IPS-18c (cell line): ENCODE measurements around the gene TMLHE.
"Not testable (repeated sequence)": the region's sequence is repeated elsewhere in the genome, so short reads cannot be mapped to it uniquely, and the experiment has no call there.

Experiments used
- H3K4me3 ChIP-seq: 2 replicates; pipeline ENCODE4 v1.7.0; 2013; ENCODE audit warnings: low read depth, mild to moderate bottlenecking, low read length, moderate library complexity; ENCODE audit not compliant: insufficient read depth
- H3K9me3 ChIP-seq: one replicate; pipeline ENCODE4 v1.6.1; 2013; ENCODE audit warnings: mild to moderate bottlenecking, low read length, moderate library complexity; ENCODE audit not compliant: control insufficient read depth, insufficient read depth

The TMLHE gene, protein sequence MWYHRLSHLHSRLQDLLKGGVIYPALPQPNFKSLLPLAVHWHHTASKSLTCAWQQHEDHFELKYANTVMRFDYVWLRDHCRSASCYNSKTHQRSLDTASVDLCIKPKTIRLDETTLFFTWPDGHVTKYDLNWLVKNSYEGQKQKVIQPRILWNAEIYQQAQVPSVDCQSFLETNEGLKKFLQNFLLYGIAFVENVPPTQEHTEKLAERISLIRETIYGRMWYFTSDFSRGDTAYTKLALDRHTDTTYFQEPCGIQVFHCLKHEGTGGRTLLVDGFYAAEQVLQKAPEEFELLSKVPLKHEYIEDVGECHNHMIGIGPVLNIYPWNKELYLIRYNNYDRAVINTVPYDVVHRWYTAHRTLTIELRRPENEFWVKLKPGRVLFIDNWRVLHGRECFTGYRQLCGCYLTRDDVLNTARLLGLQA

GRCh38 chrX:155612312-155613224 lies at the start of gene TMLHE, which contains the start of gene SPRY3:
TMLHE (minus strand) TSS chrX:155612952; CDS start chrX:155545276, 67,676 bp downstream.
SPRY3 (plus strand) TSS chrX:155612586.
- no peaks in the 10 kb centered on the region for H3K9me3 ChIP-seq
- H3K4me3 ChIP-seq: peak within 1 kb of the TSS; percentile 80

DNA sequence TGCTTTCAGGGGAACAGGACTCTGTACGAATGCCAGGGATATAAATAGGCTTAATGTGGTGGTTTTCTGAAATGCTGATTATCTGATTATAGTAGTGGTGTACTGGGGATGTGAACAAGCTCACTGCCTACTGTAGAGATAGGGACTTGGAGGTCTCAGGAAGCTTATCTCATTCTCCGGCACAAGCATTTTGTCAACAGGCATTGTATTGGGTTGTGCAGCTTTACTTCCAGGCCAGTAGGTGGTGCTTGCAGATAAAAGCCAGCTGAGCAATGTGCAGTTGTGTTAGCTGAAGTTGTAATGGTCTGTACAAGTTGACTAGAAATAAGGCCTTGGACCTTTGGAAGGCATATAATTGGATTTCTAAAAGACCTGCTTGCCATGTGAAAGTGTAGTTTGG lies 49.5 kb upstream of the TMLHE start:
- no peaks in the 10 kb centered on the region for H3K9me3 ChIP-seq
- H3K4me3 ChIP-seq: no peak overlapping the region

DNA sequence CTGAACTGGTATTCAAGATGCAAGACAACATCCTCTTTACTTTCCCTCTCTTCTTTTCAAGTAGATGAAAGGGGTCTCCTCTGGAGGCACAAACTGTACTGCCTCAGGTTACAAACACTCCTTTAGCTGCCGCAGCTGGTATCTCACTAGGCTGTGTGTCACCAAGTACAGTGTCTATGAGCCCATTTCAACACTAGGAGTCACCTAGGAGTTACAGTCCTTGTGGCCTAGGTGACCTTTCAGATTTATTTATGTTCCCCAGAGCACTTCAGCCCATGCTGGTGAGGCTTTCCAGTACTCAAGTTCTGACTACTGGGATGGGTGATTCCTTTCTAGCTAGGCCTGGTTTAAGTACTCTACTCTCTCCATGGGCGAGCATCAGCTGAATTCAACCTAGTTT lies 32.4 kb upstream of the TMLHE start:
- no peak overlapping the region for H3K4me3 ChIP-seq
- no peaks in the 10 kb centered on the region for H3K9me3 ChIP-seq

DNA sequence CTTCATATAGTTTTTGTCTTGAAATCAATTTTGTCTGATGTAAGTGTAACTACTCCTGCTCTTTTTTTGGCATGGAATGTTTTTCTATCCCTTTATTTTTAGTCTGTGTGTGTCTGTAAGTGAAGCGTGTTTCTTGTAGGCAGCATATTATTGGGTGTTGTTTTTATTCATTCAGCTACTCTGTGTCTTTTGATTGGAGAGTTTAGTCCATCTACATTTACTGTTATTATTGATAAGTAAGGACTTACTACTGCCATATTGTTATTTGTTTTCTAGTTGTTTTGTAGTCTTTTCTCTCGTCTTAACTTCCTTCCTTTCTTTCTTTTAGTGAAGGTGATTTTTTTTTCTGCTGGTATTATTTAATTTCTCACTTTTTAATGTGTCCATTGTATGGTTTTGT lies 30.5 kb upstream of the TMLHE start:
- Histone ChIP-seq H3K4me3 (no peak overlapping the region), H3K9me3 (no peaks in the 10 kb centered on the region)

- peak overlapping the region; percentile 36; the same call in 1 of the 2 replicates for H3K4me3 ChIP-seq
Observed at GRCh38 chrX:155641371-155641770, 28.6 kb upstream of the TMLHE start.

GRCh38 chrX:155637714-155638113 lies 25.0 kb upstream of the TMLHE start:
- Histone ChIP-seq H3K4me3 (no peak overlapping the region), H3K9me3 (no peaks in the 10 kb centered on the region)

More at GRCh38 chrX:155641371-155641770, 28.6 kb upstream of the TMLHE start:
- H3K9me3 ChIP-seq: not testable (repeated sequence)

- not testable (repeated sequence) for H3K9me3 ChIP-seq, H3K4me3 ChIP-seq
Observed at GRCh38 chrX:155635019-155635418, 22.3 kb upstream of the TMLHE start.

GRCh38 chrX:155632431-155633100 lies 19.8 kb upstream of the TMLHE start:
- peaks cover 4% of the 10 kb centered on the region for H3K9me3 ChIP-seq
- H3K4me3 ChIP-seq: no peak overlapping the region

DNA sequence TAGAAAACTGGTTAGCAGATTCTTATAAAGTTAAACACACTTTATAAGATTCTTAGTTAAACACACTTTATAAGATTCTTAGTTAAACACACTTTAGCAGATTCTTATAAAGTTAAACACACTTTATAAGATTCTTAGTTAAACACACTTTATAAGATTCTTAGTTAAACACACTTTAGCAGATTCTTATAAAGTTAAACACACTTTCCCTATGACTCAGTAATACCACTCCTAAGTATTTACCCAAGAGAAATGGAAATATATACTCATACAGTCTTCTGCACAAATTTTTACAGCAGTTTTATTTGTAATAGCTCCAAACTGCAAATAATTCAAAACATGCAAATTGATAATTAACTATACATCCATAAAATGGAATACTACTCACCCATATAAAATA lies 7.4 kb upstream of the TMLHE start:
- not testable (repeated sequence) for H3K4me3 ChIP-seq, H3K9me3 ChIP-seq

DNA sequence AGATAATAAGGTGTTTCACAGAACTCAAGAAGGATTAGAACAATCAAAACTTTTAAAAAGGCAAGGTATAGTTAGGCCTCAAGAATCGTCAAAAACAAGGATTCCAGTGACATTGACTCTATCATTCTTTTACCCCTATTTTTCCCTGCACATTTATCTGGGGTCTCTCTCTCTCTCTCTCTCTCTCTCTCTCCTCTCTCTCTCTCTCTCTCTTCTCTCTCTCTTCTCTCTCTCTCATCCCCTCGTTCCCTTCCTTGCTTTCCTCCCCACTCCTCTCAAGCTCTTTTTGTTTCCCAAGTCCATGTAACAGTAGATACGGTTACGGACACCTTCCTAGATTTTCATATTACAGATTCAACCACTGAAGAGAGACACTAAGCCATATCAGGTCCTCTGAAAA lies 3.2 kb upstream of the TMLHE start:
- no peaks in the 10 kb centered on the region for H3K9me3 ChIP-seq

GRCh38 chrX:155613927-155614559 lies 1.3 kb upstream of the TMLHE start:
- Histone ChIP-seq H3K9me3 (no peaks in the 10 kb centered on the region), H3K4me3 (no peak overlapping the region)

More for the DNA sequence above, 3.2 kb upstream of the TMLHE start:
- no peak overlapping the region for H3K4me3 ChIP-seq

DNA sequence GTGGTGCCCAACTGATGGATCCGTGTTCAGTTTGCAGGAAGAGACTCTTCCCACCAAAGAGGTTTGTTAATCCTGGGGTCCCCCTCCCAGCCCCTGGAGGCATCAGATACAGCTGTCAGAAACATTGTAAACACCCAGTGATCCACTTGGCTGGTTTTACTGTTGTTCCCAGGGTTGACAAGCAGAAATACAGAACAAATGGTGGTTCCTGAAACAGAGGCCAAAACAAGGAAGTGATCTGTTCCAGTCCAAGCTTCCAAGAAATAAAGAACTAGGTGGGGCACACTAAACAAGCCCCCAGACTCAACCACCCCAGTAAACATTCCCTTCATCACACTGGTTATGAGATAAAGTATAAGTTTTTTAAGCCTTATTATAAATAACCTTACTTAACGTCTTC lies 1.4 kb downstream of the TMLHE start:
- Histone ChIP-seq H3K4me3 (no peak overlapping the region), H3K9me3 (no peaks in the 10 kb centered on the region)

- H3K4me3 ChIP-seq: no peak overlapping the region
- peaks cover 5% of the 10 kb centered on the region for H3K9me3 ChIP-seq
Observed at GRCh38 chrX:155592981-155593380, 19.8 kb downstream of the TMLHE start.

GRCh38 chrX:155592331-155592730 lies 20.4 kb downstream of the TMLHE start:
- Histone ChIP-seq H3K4me3 (no peak overlapping the region), H3K9me3 (peaks cover 5% of the 10 kb centered on the region)

GRCh38 chrX:155577682-155578081 lies 35.1 kb downstream of the TMLHE start:
- Histone ChIP-seq H3K4me3 (no peak overlapping the region; the same call in 1 of the 2 replicates), H3K9me3 (peaks cover 2% of the 10 kb centered on the region)

DNA sequence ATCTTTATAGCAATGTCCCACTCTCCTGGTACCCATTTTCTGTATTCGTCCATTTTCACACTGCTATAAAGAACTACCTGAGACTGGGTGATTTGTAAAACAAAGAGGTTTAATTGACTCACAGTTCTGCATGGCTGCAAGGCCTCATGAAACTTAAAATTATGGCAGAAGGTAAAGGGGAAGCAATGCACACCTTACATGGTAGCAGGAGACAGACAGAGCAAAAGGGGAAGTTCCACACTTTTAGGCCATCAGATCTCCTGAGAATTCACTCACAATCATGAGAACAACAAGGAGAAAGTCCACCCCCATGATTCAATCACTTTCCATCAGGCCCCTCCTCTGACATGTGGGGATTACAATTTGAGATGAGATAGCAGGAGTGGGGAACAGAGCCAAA lies 49.7 kb downstream of the TMLHE start:
- Histone ChIP-seq H3K4me3 (no peak overlapping the region), H3K9me3 (no peaks in the 10 kb centered on the region)

GRCh38 chrX:155544881-155545280 lies 67.9 kb downstream of the TMLHE start:
- Histone ChIP-seq H3K9me3 (no peaks in the 10 kb centered on the region), H3K4me3 (no peak overlapping the region)
